Ishikawa (cell line): ENCODE results near the gene GABPB2.

Experiments
- EGR1 ChIP-seq: IDR thresholded peaks from 2 replicates; pipeline ENCODE4 v1.6.1; 2012
- RAD21 ChIP-seq: IDR thresholded peaks from 2 replicates; pipeline ENCODE4 v1.6.1; 2012; ENCODE audit warnings: low read depth
- REST ChIP-seq: IDR thresholded peaks from 2 replicates; pipeline ENCODE4 v1.6.1; 2012; ENCODE audit warnings: low read depth, mild to moderate bottlenecking
- YY1 ChIP-seq: IDR thresholded peaks from 2 replicates; pipeline ENCODE4 v1.6.1; 2012; ENCODE audit warnings: low read depth

- TF ChIP-seq RAD21 (no peak), REST (no peak), YY1 (no peak), EGR1 (no peak)
Observed at GRCh38 chr1:151067185-151067584, 3.4 kb upstream of the GABPB2 start.
